ENCODE data around the gene PTHLH. TPM values are rescaled to one million over a fixed set of nuclear protein-coding genes. Genes with fewer than 3 reads are reported as not detected.

The PTHLH gene
- total and polyA plus RNA-seq, 2 donors (not counting 1 experiment from before 2014, with no cell fraction given) = not detected

GRCh38 chr12:27996761-27997160 lies 24.2 kb upstream of the PTHLH start:
- Histone ChIP-seq H3K27me3 (replicated peaks in 1 of 4; ENCODE audit: control extremely low read depth in 1 of 4, control insufficient read depth in 3 of 4, insufficient read depth in 4 of 4, low read length in 3 of 4) (no peaks in the 10 kb centered on the region), H2AFZ (ENCODE audit: insufficient read depth, low read depth, low read length, poor library complexity, severe bottlenecking) (no peak overlapping the region), H3K4me3 (ENCODE audit: control extremely low read depth in 1 of 5, extremely low read depth in 1 of 5, insufficient read depth in 1 of 5, low read depth in 2 of 5, low read length in 4 of 5) (no peak overlapping the region), H3K27ac (ENCODE audit: low read length in 2 of 2) (no peak overlapping the region), H3K36me3 (replicated peaks in 1 of 2; ENCODE audit: control extremely low read depth in 1 of 2, control insufficient read depth in 1 of 2, extremely low read depth in 1 of 2, insufficient read depth in 2 of 2, low read length in 1 of 2) (no peaks in the 10 kb centered on the region), H3K9me3 (ENCODE audit: control extremely low read depth in 1 of 3, control insufficient read depth in 2 of 3, insufficient read depth in 1 of 3, low read length in 2 of 3) (no peaks in the 10 kb centered on the region), H3K4me1 (ENCODE audit: control insufficient read depth in 2 of 2, insufficient read depth in 2 of 2, low read length in 2 of 2) (no peaks in the 10 kb centered on the region), H3K9ac (ENCODE audit: low read length) (no peak overlapping the region), H4K20me1 (ENCODE audit: control insufficient read depth, insufficient read depth, low read length, poor library complexity, severe bottlenecking) (no peaks in the 10 kb centered on the region), H3K79me2 (ENCODE audit: control insufficient read depth, insufficient read depth, low read length) (no peaks in the 10 kb centered on the region), H3K4me2 (replicated peaks; ENCODE audit: low read depth, low read length, poor library complexity, severe bottlenecking) (no peak overlapping the region)
- Mint-ChIP-seq H3K27me3 (peaks cover 4% of the 10 kb centered on the region), H3K9me3 (ENCODE audit: insufficient read depth) (no peaks in the 10 kb centered on the region), H3K4me3 (no peak overlapping the region), H3K27ac (no peak overlapping the region), H3K4me1 (no peaks in the 10 kb centered on the region)
- WGBS (ENCODE audit: insufficient coverage) = 83% methylated on average over 2 of the region's 3 CpGs
- no peak for TF ChIP-seq EZH2 (IDR thresholded peaks at IDR 0.05; ENCODE audit: borderline replicate concordance, insufficient read depth, low read depth, low read length, poor library complexity, severe bottlenecking)
- TF ChIP-seq, protein P1, sequence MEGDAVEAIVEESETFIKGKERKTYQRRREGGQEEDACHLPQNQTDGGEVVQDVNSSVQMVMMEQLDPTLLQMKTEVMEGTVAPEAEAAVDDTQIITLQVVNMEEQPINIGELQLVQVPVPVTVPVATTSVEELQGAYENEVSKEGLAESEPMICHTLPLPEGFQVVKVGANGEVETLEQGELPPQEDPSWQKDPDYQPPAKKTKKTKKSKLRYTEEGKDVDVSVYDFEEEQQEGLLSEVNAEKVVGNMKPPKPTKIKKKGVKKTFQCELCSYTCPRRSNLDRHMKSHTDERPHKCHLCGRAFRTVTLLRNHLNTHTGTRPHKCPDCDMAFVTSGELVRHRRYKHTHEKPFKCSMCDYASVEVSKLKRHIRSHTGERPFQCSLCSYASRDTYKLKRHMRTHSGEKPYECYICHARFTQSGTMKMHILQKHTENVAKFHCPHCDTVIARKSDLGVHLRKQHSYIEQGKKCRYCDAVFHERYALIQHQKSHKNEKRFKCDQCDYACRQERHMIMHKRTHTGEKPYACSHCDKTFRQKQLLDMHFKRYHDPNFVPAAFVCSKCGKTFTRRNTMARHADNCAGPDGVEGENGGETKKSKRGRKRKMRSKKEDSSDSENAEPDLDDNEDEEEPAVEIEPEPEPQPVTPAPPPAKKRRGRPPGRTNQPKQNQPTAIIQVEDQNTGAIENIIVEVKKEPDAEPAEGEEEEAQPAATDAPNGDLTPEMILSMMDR (IDR thresholded peaks at IDR 0.05) = no peak
- intact Hi-C loops (cut with micrococcal nuclease) = no loop called here
- POLR2A ChIA-PET = no interaction called here
- ATAC-seq (ENCODE audit: low read depth) (no peak), DNase-seq (no peak)
- CTCF ChIA-PET = no interaction called here

- ChIA-PET POLR2A (no interaction called here), CTCF (no interaction called here)
- H3K36me3 ChIP-seq (replicated peaks in 1 of 2; ENCODE audit: control extremely low read depth in 1 of 2, control insufficient read depth in 1 of 2, extremely low read depth in 1 of 2, insufficient read depth in 2 of 2, low read length in 1 of 2) = no peaks in the 10 kb centered on the region
- H3K9ac ChIP-seq (ENCODE audit: low read length) = no peak overlapping the region
- DNase-seq (no peak), ATAC-seq (ENCODE audit: low read depth) (no peak)
- H4K20me1 ChIP-seq (ENCODE audit: control insufficient read depth, insufficient read depth, low read length, poor library complexity, severe bottlenecking) = no peaks in the 10 kb centered on the region
- no peaks in the 10 kb centered on the region for H3K79me2 ChIP-seq (ENCODE audit: control insufficient read depth, insufficient read depth, low read length)
- H3K27me3 Mint-ChIP-seq = peaks cover 4% of the 10 kb centered on the region
- WGBS (ENCODE audit: insufficient coverage) = 100% methylated on average over 1 of the region's 1 CpG
- peaks cover 0 to 5% (median 1%) of the 10 kb centered on the region in 3 donors for H3K9me3 ChIP-seq (ENCODE audit: control extremely low read depth in 1 of 3, control insufficient read depth in 2 of 3, insufficient read depth in 1 of 3, low read length in 2 of 3)
- H2AFZ ChIP-seq (ENCODE audit: insufficient read depth, low read depth, low read length, poor library complexity, severe bottlenecking) = no peak overlapping the region
- H3K9me3 Mint-ChIP-seq (ENCODE audit: insufficient read depth) = no peaks in the 10 kb centered on the region
- TF ChIP-seq, protein P1 (IDR thresholded peaks at IDR 0.05) = no peak
- no peak for TF ChIP-seq EZH2 (IDR thresholded peaks at IDR 0.05; ENCODE audit: borderline replicate concordance, insufficient read depth, low read depth, low read length, poor library complexity, severe bottlenecking)
- no peaks in the 10 kb centered on the region for H3K27me3 ChIP-seq (replicated peaks in 1 of 4; ENCODE audit: control extremely low read depth in 1 of 4, control insufficient read depth in 3 of 4, insufficient read depth in 4 of 4, low read length in 3 of 4)
- intact Hi-C loops (cut with micrococcal nuclease) = no loop called here
- H3K4me3 ChIP-seq (ENCODE audit: control extremely low read depth in 1 of 5, extremely low read depth in 1 of 5, insufficient read depth in 1 of 5, low read depth in 2 of 5, low read length in 4 of 5) = no peak overlapping the region
- H3K4me1 Mint-ChIP-seq = no peaks in the 10 kb centered on the region
- H3K4me1 ChIP-seq (ENCODE audit: control insufficient read depth in 2 of 2, insufficient read depth in 2 of 2, low read length in 2 of 2) = no peaks in the 10 kb centered on the region
- H3K27ac ChIP-seq (ENCODE audit: low read length in 2 of 2) = no peak overlapping the region
- no peak overlapping the region for H3K27ac Mint-ChIP-seq
- no peak overlapping the region for H3K4me2 ChIP-seq (replicated peaks; ENCODE audit: low read depth, low read length, poor library complexity, severe bottlenecking)
- H3K4me3 Mint-ChIP-seq = no peak overlapping the region
Measured at GRCh38 chr12:27995406-27995805, 22.9 kb upstream of the PTHLH start.

Data from B cell (primary cell).